Liver (tissue), 9 donors: ENCODE results near the gene SYCP2. TPM values are rescaled to one million over a fixed set of nuclear protein-coding genes. Genes with fewer than 3 reads are reported as not detected.

ENCODE experiments used
- DNase-seq: peaks from one replicate; pipeline ENCODE4 v3.0.0-alpha.2; 2017; ENCODE audit warnings: low spot score
- H3K27ac ChIP-seq, 2 donors: one replicate each; pipeline ENCODE4 v1.7.0; 2013; ENCODE audit warnings: inconsistent platforms in 2 of 2, low read length in 2 of 2, control low read depth in 1 of 2, low read depth in 1 of 2, mild to moderate bottlenecking in 1 of 2
- H3K27me3 ChIP-seq, 4 donors: one replicate each; pipeline versions ENCODE4 v1.6.1 to v1.7.0; 2013; ENCODE audit warnings: low read length in 3 of 4, inconsistent platforms in 1 of 4, mild to moderate bottlenecking in 1 of 4, moderate library complexity in 1 of 4; ENCODE audit not compliant: control insufficient read depth in 4 of 4, insufficient read depth in 4 of 4
- H3K36me3 ChIP-seq, 4 donors: one replicate each; pipeline versions ENCODE4 v1.6.1 to v1.7.0; 2013; ENCODE audit warnings: low read length in 3 of 4, mild to moderate bottlenecking in 3 of 4, low read depth in 1 of 4, moderate library complexity in 1 of 4; ENCODE audit not compliant: control insufficient read depth in 4 of 4, insufficient read depth in 3 of 4
- H3K4me1 ChIP-seq, 4 donors: one replicate each; pipeline versions ENCODE4 v1.6.1 to v1.7.0; 2013; ENCODE audit warnings: low read length in 3 of 4, mild to moderate bottlenecking in 3 of 4, moderate library complexity in 1 of 4; ENCODE audit not compliant: control insufficient read depth in 4 of 4, insufficient read depth in 4 of 4
- H3K4me3 ChIP-seq, 3 donors: one replicate each; pipeline versions ENCODE4 v1.6.1 to v1.7.0; 2013; ENCODE audit warnings: low read length in 3 of 3, control low read depth in 1 of 3, low read depth in 1 of 3, mild to moderate bottlenecking in 1 of 3
- H3K9ac ChIP-seq, 2 donors: one replicate each; pipeline ENCODE4 v1.7.0; 2013; ENCODE audit warnings: low read length in 2 of 2, mild to moderate bottlenecking in 2 of 2, moderate library complexity in 2 of 2, control low read depth in 1 of 2, low read depth in 1 of 2
- H3K9me3 ChIP-seq, 4 donors: one replicate each; pipeline versions ENCODE4 v1.6.1 to v1.7.0; 2013; ENCODE audit warnings: low read length in 3 of 4; ENCODE audit not compliant: control insufficient read depth in 4 of 4
- ATF3 ChIP-seq: IDR thresholded peaks from 2 replicates; pipeline ENCODE4 v1.6.1; 2016; ENCODE audit warnings: antibody characterized with exemption
- CTCF ChIP-seq: fragments of 150-350 bp; IDR thresholded peaks from 2 replicates; pipeline ENCODE4 v1.5.1; 2017; ENCODE audit warnings: improper control_type of control experiment, low read depth, low read length; ENCODE audit not compliant: missing input control
- EGR1 ChIP-seq, 2 donors: IDR thresholded peaks; 2 replicates each; pipeline ENCODE4 v1.6.1; 2016 to 2018; ENCODE audit warnings: antibody characterized with exemption in 2 of 2, low read depth in 2 of 2
- FOXA1 ChIP-seq: IDR thresholded peaks from 2 replicates; pipeline ENCODE4 v1.6.1; 2016; ENCODE audit warnings: antibody characterized with exemption
- FOXA2 ChIP-seq: IDR thresholded peaks from 2 replicates; pipeline ENCODE4 v1.6.1; 2016; ENCODE audit warnings: antibody characterized with exemption
- GABPA ChIP-seq, 2 donors: IDR thresholded peaks in 1 of 2; conservative IDR thresholded peaks in 1 of 2; 2 replicates each; pipeline ENCODE4 v1.6.1; 2016; ENCODE audit warnings: antibody characterized with exemption in 2 of 2, mild to moderate bottlenecking in 1 of 2, moderate library complexity in 1 of 2
- HNF4A ChIP-seq, 2 donors: conservative IDR thresholded peaks; 2 replicates each; pipeline ENCODE4 v1.6.1; 2016; ENCODE audit warnings: antibody characterized with exemption in 2 of 2, mild to moderate bottlenecking in 2 of 2
- HNF4G ChIP-seq: IDR thresholded peaks from 2 replicates; pipeline ENCODE4 v1.6.1; 2016; ENCODE audit warnings: antibody characterized with exemption
- JUND ChIP-seq, 2 donors: IDR thresholded peaks; 2 replicates each; pipeline ENCODE4 v1.6.1; 2016; ENCODE audit warnings: antibody characterized with exemption in 2 of 2
- MAX ChIP-seq: IDR thresholded peaks from 2 replicates; pipeline ENCODE4 v1.6.1; 2016; ENCODE audit warnings: antibody characterized with exemption
- NR2F2 ChIP-seq: IDR thresholded peaks from 2 replicates; pipeline ENCODE4 v1.6.1; 2016; ENCODE audit warnings: antibody characterized with exemption
- RAD21 ChIP-seq, 2 donors: IDR thresholded peaks; 2 replicates each; pipeline ENCODE4 v1.6.1; 2016; ENCODE audit warnings: antibody characterized with exemption in 2 of 2, mild to moderate bottlenecking in 2 of 2
- REST ChIP-seq: IDR thresholded peaks from 2 replicates; pipeline ENCODE4 v1.6.1; 2016; ENCODE audit warnings: antibody characterized with exemption, mild to moderate bottlenecking
- RXRA ChIP-seq, 2 donors: IDR thresholded peaks; 2 replicates each; pipeline ENCODE4 v1.6.1; 2017 to 2018; ENCODE audit warnings: antibody characterized with exemption in 2 of 2, mild to moderate bottlenecking in 1 of 2
- SP1 ChIP-seq: IDR thresholded peaks from 2 replicates; pipeline ENCODE4 v1.6.1; 2018; ENCODE audit warnings: antibody characterized with exemption, mild to moderate bottlenecking
- TAF1 ChIP-seq: conservative IDR thresholded peaks from 2 replicates; pipeline ENCODE4 v1.6.1; 2016; ENCODE audit warnings: antibody characterized with exemption, mild to moderate bottlenecking
- YY1 ChIP-seq: IDR thresholded peaks from 2 replicates; pipeline ENCODE4 v1.6.1; 2016; ENCODE audit warnings: antibody characterized with exemption, mild to moderate bottlenecking
- ZBTB33 ChIP-seq: IDR thresholded peaks from 2 replicates; pipeline ENCODE4 v1.6.1; 2016; ENCODE audit warnings: antibody characterized with exemption
- WGBS: extraction: QIAGEN DNeasy Blood & Tissue Kit; methylation state at CpG from one replicate; pipeline ENCODE4 v1.1.7; 2013; 5-methylcytosine and 5-hydroxymethylcytosine counted together
- polyA plus RNA-seq, 2 donors: library from polyadenylated mRNA; stranded (reverse) in 1 of 2; unstranded in 1 of 2; fragments of 200-250 nt in 1 of 2; fragments of >200 nt in 1 of 2; fragmentation: Nextera tagmentation in 1 of 2; extraction: Ambion mirVana in 1 of 2; gene quantifications; one replicate each; pipeline versions ENCODE4 v1.2.1 to v1.2.3, GENCODE V29; 2013 to 2015
- total RNA-seq, 2 donors: library from RNA; depleted of rRNA; stranded (reverse); fragments of >200 nt; gene quantifications; one replicate each; pipeline ENCODE4 v1.2.3, GENCODE V29; 2014
- donor health status: healthy.
- donor health status: healthy.
- donor health status: healthy.
- donor health status: healthy.
- donor health status: healthy.

The SYCP2 gene
- total and polyA plus RNA-seq, 4 donors, result 0.07 to 0.84 (median 0.38) TPM

- TF ChIP-seq RXRA (IDR thresholded peaks at IDR 0.05), result no peak
- TF ChIP-seq HNF4G, result no peak
- no peak for TF ChIP-seq NR2F2
- TF ChIP-seq GABPA (IDR thresholded peaks at IDR 0.05 in 1 of 2, conservative IDR thresholded peaks at IDR 0.05 in 1 of 2), result no peak
Measured at GRCh38 chr20:59902470-59902869, 31.0 kb downstream of the SYCP2 start (continued).

- Histone ChIP-seq H3K27ac (no peak overlapping the region), H3K9ac (no peak overlapping the region), H3K36me3 (no peaks in the 10 kb centered on the region), H3K27me3 (peaks cover 0 to 3% (median 0%) of the 10 kb centered on the region in 4 donors), H3K4me1 (no peaks in the 10 kb centered on the region), H3K4me3 (no peak overlapping the region), H3K9me3 (no peaks in the 10 kb centered on the region)
- DNase-seq, result no peak
- TF ChIP-seq MAX, result no peak
- no peak for TF ChIP-seq FOXA2
- TF ChIP-seq JUND (IDR thresholded peaks at IDR 0.05), result no peak
- TF ChIP-seq HNF4A (conservative IDR thresholded peaks at IDR 0.05), result no peak
- no peak for TF ChIP-seq FOXA1
- TF ChIP-seq NR2F2, result no peak
- TF ChIP-seq RAD21 (IDR thresholded peaks at IDR 0.05), result no peak
- TF ChIP-seq ZBTB33, result no peak
- TF ChIP-seq TAF1, result no peak
- no peak for TF ChIP-seq REST
- no peak for TF ChIP-seq RXRA (IDR thresholded peaks at IDR 0.05)
- no peak for TF ChIP-seq EGR1 (IDR thresholded peaks at IDR 0.05; ENCODE audit: low read depth in 2 of 2)
- TF ChIP-seq YY1, result no peak
- TF ChIP-seq CTCF, result no peak
- no peak for TF ChIP-seq SP1
- no peak for TF ChIP-seq ATF3
- no peak for TF ChIP-seq HNF4G
- TF ChIP-seq GABPA (IDR thresholded peaks at IDR 0.05 in 1 of 2, conservative IDR thresholded peaks at IDR 0.05 in 1 of 2), result no peak
- 78% methylated on average over 1 of the region's 1 CpG for whole genome bisulfite sequencing
Measured at GRCh38 chr20:59895908-59896307, 37.5 kb downstream of the SYCP2 start.
